CD1c-positive myeloid dendritic cell (primary cell): ENCODE data around the gene IQCK.
"Not testable (repeated sequence)": the region's sequence is repeated elsewhere in the genome, so short reads cannot be mapped to it uniquely, and the experiment has no call there.

ENCODE experiments used
- DNase-seq: peaks from one replicate; pipeline ENCODE4 v3.0.0-alpha.2; 2016; ENCODE audit errors: extremely low spot score

Gene IQCK

DNA sequence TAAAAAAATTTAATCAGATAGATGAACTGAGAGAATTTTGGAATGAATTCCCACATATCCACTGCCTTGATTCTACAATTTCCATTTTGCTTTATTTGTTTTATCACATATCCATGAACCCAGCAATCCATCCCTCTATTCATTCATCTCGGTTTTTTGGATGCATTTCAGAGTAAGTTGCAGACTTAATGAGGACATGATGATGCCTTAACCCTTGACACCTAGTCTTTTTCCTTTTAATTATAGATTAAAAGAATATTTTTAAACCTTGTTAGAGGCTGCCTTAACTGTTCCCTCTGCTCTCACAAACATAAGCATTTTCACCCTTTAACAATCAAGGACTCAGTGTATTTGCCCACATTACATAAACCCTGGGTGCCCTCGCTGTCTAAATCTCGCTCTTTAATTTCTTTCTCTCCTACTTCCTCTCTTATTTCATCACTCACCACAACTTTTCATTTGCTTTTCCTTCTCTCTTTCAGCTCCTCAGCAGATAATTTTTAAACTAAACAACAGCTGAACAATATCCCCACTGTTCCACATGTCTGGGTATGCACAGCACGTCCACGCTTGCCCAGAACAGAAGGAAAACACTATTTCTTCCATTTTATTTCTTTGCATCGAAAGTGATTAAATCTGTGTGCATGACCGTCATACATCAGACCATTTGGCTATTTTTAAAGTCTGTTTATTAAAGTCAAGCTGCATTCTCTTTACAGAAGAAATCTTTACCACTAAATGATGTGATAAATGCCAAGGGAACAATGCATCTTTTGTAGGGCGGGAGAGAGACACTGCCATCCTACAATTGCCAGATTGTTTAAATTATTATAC lies 39.9 kb downstream of the IQCK start:
- no peak for DNase-seq

GRCh38 chr16:19760356-19761060 lies 42.4 kb downstream of the IQCK start:
- DNase-seq = no peak

DNA sequence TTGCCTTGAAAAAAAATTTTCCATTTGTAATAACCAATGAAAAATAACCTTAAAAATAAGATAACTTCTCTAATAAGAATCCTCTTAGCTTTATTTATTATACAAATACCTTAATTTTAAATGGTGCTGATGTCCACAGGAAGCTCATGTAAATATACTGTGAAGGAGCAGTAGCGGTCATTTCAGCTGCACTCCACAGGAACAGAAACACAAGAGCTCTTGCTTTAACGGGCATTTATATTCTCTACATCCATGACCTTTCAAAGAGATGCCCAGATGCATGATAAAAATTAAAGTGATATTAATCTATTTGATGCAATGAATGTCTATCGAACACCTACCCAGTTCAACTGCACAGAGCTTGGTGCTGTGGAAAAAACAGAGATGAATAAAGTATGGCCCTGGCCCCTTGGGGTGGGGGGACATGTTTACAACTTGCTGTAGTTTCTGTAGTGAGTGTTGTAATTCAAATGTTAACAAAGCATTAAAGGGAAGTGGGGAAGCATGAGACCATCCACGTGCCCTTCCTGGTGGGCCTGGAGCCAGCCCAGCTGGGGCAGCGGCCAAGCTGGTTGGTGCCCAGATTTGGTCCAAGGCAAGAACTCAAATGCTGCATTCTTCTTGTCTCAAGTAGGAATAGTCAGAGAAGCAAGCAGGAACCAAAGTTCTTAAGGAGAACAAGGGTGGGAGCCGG lies 47.9 kb downstream of the IQCK start:
- DNase-seq = peak; percentile 13

- no peak for DNase-seq
Observed at GRCh38 chr16:19766554-19766884, 48.4 kb downstream of the IQCK start.

- no peak for DNase-seq
Observed at GRCh38 chr16:19766988-19767387, 48.9 kb downstream of the IQCK start.

DNA sequence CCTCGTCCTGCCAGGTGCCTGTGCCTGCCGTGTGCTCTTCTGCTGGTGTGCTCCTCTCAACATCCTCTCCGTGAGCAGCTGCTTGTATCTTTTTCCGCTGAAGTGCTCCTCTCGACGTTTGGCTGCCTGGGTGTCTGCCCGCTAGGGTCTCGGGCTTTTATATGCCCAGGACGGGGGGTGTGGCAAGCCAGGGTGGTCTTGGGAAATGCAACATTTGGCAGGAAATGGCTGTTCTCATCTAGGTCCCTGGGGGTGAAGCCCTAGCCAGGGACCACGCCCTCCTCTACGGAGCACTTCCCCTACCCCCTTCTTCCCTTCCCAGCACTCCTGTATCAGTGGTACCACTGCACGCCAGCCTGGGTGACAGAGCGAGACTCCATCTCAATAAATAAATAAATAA lies 49.4 kb downstream of the IQCK start:
- DNase-seq = no peak

DNA sequence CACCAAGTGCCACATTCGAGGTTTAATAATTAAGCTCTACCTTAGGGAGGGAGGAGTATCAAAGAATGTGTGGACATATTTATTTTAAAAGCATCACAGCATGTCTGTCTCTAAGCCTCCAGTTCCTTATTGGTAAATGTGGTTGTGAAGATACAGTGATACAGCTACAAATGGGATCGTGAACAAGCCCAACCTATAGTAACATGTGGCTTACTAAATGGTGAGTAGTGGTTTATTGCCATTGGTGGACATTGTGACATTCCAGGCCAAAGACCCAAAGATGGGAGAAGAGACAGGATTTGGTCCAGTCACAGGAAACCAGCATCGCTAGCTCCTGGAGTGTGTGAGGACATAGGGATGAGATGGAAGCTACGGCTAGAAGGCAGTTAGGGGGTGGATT lies 51.2 kb downstream of the IQCK start:
- no peak for DNase-seq

DNA sequence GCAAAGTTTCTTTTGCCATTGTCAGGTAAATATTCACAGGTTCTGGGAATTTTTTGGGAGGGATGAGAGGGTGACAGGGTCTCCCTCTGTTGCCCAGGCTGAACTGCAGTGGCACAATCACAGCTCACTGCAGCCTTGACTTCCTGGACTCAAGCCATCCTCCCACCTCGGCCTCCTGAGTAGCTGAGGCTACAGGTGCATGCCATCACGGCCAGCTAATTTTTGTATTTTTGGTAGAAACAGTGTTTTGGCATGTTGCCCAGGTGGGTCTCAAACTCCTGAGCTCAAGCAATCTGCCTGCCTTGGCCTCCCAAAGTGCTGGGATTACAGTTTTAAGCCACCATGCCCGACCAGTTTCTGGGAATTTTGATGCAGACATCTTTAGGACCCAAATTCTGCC lies 53.0 kb downstream of the IQCK start:
- no peak for DNase-seq

DNA sequence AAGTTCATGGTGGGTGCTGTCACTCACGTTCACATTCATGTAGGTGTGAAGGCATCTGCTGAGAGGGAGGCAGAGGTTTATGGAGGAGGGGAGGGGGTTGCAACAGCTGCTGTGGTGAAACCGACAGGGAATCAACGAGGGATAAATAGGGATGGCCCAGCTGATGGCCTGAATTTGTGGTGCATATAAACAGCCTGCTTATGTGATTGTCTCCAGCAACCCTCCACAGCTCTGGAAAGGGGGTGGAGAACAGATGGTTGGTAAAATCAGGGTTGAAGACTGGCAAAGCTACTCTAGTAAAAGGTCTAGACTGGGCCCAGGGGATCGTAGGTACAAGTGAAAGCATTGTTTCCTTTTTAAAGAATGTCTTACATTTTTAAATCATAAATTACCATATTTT lies 53.7 kb downstream of the IQCK start:
- no peak for DNase-seq

- DNase-seq = no peak
Observed at GRCh38 chr16:19774024-19774423, 56.0 kb downstream of the IQCK start.

DNA sequence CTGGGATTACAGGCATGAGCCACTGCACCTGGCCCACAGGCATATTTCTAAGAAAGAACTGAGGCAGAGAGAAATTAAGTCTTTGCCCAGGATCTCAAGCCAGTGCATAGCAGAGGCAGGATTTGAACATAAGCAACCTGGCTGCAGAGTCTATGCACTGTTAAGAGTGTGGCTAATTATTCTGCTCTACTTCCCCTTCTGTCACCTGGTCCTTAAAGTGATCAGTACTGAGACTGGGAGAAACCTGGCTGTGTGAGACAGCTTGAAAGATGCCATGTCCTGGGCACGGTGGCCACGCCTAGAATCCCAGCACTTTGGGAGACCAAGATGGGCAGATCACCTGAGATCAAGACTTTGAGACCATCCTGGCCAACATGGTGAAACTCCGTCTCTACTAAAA lies 58.1 kb downstream of the IQCK start:
- no peak for DNase-seq

GRCh38 chr16:19776565-19776964 lies 58.5 kb downstream of the IQCK start:
- DNase-seq = no peak

DNA sequence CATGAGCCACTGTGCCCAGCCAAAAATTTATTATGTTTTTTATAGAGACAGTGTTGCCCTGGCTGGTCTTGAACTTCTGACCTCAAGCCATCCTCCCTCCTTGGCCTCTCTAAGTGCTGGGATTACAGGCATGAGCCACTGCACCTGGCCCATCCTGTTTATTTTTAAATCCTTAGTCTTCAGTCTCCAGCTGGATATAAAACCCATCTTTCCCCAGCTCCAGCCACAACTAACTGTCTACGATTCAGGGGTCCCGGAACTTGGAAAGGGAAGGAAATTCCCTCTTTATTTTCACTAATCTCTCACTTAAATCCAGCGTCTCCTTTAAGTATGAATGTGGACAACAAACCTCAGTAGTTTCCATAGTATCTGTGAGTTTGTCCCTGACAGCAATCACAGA lies 62.2 kb downstream of the IQCK start:
- DNase-seq = no peak

DNA sequence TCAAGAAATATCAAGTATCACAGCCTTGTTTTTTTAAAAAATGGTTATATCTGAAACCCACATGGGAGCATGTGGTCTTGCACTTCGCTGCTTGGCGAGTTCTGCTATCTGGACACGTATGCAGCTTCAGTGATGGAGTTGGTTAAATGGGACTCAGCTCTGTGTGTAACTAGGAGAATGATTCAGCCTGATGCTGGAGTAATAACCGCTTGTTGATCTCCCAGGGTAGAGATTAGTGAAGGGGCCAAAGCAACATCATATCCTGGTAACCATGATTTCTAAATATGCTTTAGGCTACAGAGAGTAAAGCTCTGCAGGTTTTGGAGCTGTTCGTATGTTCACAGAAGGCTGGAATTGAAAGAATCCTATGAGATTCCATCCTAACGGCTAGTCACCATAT lies 63.2 kb downstream of the IQCK start:
- DNase-seq = no peak

DNA sequence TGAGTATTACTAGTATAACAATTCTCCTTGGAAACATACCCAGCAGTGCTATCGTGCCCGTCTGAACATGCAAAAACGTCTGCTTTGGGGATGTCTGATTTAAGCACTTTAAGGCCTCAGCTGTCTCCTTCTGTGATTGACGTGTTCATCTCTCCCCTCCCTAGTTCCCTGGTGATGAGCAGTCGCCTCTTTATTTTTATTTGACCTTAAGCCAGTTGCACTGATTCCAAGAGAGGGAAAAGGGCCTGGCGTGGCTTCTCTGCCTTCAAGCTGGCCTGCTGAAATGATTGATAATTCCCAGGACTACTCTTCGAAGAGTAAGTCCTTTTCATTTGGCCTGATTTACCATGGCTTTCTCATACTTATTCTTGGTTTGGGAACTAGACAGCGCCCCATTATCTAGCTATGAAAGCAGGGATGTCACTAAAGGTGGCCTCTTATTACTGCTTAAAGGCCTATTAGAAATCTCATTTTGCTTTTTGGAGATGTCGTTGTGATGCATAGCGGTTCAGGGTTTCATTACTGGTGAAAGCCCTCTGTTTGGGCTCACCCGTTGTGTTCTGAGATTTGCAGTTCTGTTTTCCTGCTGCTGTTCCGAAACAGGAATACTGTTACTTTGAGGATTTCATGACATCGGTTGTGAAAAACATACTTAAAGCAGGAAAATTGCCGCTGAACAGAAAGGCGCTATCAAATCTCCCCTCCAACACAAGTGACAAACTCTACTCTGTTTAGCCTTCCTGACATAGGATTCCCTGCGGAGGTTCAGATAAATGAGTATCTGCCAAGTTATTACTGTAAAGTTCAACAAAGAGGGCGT lies 65.5 kb downstream of the IQCK start:
- no peak for DNase-seq

- DNase-seq = no peak
Observed at GRCh38 chr16:19784183-19784736, 66.2 kb downstream of the IQCK start.

GRCh38 chr16:19785081-19785480 lies 67.0 kb downstream of the IQCK start:
- DNase-seq = no peak

DNA sequence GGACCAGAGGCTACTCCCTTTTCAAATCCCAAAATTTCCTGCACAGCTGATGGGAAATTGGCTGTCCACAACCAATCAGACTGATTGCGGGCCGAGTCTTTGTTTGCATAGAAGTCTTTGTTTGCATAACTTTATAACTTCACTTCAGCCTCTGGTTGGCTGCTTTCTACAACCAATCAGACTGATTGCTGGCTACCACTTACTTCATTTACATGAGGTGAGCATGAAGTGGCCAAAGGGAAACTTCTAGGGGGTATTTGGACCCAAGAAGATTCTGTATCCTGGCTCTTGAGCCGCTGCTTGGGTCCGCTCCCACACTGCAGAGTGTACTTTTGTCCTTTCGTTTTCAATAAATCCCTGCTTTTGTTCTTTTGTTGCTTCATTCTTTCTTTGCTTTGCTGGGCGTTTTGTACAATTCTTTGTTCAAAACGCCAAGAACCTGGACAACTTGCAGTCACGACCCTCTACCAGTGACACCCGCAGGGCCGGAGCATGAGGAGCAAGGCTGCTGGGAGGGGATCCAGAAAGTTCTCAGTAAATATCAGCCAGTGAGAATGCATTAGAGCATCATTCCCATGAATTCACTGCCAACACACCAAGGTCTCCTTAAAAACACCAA lies 67.5 kb downstream of the IQCK start:
- no peak for DNase-seq

- not testable (repeated sequence) for DNase-seq
Observed at GRCh38 chr16:19801369-19801768, 83.3 kb downstream of the IQCK start.

DNA sequence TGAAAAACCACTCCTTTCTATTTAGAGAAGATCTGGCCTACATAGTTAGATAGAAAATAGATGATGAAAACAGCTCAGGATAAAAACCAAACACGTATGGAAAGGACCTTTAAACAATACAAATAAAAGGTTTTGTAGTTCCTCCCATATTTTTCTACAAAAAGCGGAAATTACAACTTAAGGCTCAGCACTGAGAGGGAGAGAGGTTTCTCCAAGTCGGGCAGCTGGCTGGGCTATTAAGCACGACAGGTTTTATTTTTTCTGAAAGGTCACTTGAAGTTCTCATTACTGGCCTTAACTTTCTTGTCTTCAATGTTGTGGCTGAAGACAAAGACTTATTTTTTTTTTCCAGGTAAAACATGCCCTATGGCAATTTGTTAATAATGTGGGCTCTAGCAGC lies 83.8 kb downstream of the IQCK start:
- DNase-seq = not testable (repeated sequence)

DNA sequence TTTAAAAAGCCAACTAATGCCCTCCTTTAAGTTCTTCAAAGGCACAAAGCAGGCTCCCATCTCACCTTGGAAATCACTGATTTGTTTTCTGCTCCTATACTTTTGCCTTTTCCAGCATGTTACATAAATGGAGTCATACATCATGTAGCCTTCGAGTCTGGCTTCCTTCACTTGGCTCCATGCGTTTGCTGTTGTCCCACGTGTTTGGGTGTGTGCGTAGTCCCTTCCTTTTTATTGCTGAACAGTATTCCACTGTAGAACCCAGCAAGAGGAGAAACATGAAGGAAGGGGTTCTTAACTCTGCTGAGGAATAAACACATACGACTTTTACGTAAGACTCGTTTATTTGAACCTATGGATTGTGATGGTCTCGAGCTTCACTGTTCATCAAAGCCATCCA lies 84.5 kb downstream of the IQCK start:
- DNase-seq = no peak
